Esophagus squamous epithelium (tissue), 5 donors: ENCODE measurements around the gene AUTS2. TPM values are rescaled to one million over a fixed set of nuclear protein-coding genes. Genes with fewer than 3 reads are reported as not detected.

Source experiments
- DNase-seq: peaks from one replicate; lab custom pipeline; 2025; lab: John Stamatoyannopoulos, UW
- H3K27ac ChIP-seq, 4 donors: fragments of 200-600 bp; sonication (generic); one replicate each; pipeline ENCODE4 v1.5.1; 2016 to 2019; ENCODE audit warnings: mild to moderate bottlenecking in 1 of 4
- H3K27me3 ChIP-seq, 4 donors: fragments of 200-600 bp; sonication (generic); 1 replicate in 3 of 4; 2 replicates in 1 of 4; pipeline versions ENCODE4 v1.5.1 to v1.6.0; 2017 to 2021; ENCODE audit warnings: antibody characterized with exemption in 1 of 4
- H3K36me3 ChIP-seq, 3 donors: fragments of 200-600 bp; sonication (generic); one replicate each; pipeline ENCODE4 v1.5.1; 2016 to 2019
- H3K4me1 ChIP-seq, 3 donors: fragments of 200-600 bp; sonication (generic); one replicate each; pipeline ENCODE4 v1.5.1; 2017 to 2019
- H3K4me3 ChIP-seq, 4 donors: fragments of 200-600 bp; sonication (generic); 1 replicate in 3 of 4; 2 replicates in 1 of 4; pipeline ENCODE4 v1.5.1; 2016 to 2019; ENCODE audit warnings: mild to moderate bottlenecking in 2 of 4, moderate library complexity in 1 of 4
- H3K9me3 ChIP-seq, 3 donors: fragments of 200-600 bp; sonication (generic); one replicate each; pipeline ENCODE4 v1.5.1; 2016 to 2019
- POLR2A ChIP-seq, 4 donors: fragments of 450-650 bp; IDR thresholded peaks; one replicate each; pipeline ENCODE4 v1.6.1; 2017; ENCODE audit warnings: antibody characterized with exemption in 4 of 4, mild to moderate bottlenecking in 4 of 4, moderate library complexity in 3 of 4
- WGBS, 2 donors: methylation state at CpG; one replicate each; pipeline ENCODE4 v1.1.5; 2018; 5-methylcytosine and 5-hydroxymethylcytosine counted together
- intact Hi-C: fragments of 100-400 bp; cut with DNase I; formaldehyde crosslinking; loops from one replicate; pipeline ENCODE4 v1.15.0; 2022
- total RNA-seq, 4 donors: library from RNA; depleted of rRNA; stranded (reverse); fragments of >200 nt; gene quantifications; one replicate each; pipeline ENCODE4 v1.1.0, GENCODE V29; 2016
- TF ChIP-seq, protein P1 (sequence below), 6 experiments: fragments of 450-650 bp in 4 of 6; fragments of 200-600 bp in 2 of 6; sonication (generic) in 2 of 6; IDR thresholded peaks; one replicate each; pipeline ENCODE4 v1.5.1; 2016 to 2019; ENCODE audit warnings: antibody characterized with exemption in 6 of 6, mild to moderate bottlenecking in 4 of 6, moderate library complexity in 4 of 6
- donor health status: DM: yes; HTN: yes; CAD: no.

Gene AUTS2
- total RNA-seq, 4 donors from 2014 or later, result 9.5 to 36.2 (median 23.0) TPM

DNA sequence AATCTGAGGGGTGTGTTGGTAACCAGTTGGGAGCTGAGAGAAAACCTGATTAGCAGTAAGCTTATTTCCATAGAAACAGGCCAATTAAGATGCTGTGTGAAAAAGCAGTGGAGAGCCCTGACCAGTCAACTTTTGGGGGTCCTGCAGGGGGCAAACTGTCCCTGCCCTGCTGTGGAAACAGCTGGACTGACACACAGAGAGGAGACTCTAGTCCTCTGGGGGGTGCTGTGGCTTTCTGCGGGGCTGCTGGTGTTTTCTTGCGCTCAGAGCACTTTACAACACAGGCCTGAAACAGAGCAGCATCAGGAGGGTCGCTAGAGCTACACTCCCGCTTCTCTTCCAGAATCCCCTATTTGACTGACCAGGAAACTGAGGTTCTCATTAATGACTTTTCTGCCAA, 986.8 kb downstream of the AUTS2 start:
- Histone ChIP-seq H3K9me3 (no peaks in the 10 kb centered on the region), H3K36me3 (no peaks in the 10 kb centered on the region), H3K27ac (peak overlapping the region in 1 of 4 donors; percentile 16), H3K4me1 (peaks cover 0 to 22% (median 0%) of the 10 kb centered on the region in 3 donors), H3K4me3 (no peak overlapping the region), H3K27me3 (peaks cover 0 to 5% (median 0%) of the 10 kb centered on the region in 4 donors)
- DNase-seq, result no peak
- TF ChIP-seq POLR2A (IDR thresholded peaks at IDR 0.05), result no peak
- TF ChIP-seq, protein P1, sequence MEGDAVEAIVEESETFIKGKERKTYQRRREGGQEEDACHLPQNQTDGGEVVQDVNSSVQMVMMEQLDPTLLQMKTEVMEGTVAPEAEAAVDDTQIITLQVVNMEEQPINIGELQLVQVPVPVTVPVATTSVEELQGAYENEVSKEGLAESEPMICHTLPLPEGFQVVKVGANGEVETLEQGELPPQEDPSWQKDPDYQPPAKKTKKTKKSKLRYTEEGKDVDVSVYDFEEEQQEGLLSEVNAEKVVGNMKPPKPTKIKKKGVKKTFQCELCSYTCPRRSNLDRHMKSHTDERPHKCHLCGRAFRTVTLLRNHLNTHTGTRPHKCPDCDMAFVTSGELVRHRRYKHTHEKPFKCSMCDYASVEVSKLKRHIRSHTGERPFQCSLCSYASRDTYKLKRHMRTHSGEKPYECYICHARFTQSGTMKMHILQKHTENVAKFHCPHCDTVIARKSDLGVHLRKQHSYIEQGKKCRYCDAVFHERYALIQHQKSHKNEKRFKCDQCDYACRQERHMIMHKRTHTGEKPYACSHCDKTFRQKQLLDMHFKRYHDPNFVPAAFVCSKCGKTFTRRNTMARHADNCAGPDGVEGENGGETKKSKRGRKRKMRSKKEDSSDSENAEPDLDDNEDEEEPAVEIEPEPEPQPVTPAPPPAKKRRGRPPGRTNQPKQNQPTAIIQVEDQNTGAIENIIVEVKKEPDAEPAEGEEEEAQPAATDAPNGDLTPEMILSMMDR (IDR thresholded peaks at IDR 0.05), result no peak
- intact Hi-C loops, result no loop called here
- WGBS, 2 donors, result 71 to 92% methylated on average over 4 of the region's 4 CpGs

DNA sequence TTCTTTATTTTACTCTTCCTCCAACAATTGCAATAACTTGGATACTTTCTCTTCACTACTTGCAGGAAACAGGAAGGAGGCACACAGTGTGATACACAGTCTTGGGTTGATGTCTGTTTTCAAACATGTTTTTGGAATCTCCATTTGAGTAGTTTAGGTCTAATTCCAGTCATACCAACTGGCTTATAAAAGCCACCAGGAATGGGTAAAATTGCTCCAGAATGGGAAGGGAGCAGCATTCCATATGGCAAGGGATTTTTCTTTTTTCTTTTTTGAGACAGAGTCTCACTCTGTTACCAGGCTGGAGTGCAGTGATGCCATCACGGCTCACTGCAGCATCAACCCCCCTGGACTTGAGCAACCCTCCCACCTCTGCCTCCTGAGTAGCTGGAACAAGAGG, 988.5 kb downstream of the AUTS2 start:
- intact Hi-C loops, result no loop called here
- no peak for DNase-seq
- H3K4me3 ChIP-seq, result no peak overlapping the region
- no peaks in the 10 kb centered on the region for H3K36me3 ChIP-seq
- no peaks in the 10 kb centered on the region for H3K9me3 ChIP-seq
- H3K27me3 ChIP-seq, result peaks cover 0 to 5% (median 0%) of the 10 kb centered on the region in 4 donors
- no peak overlapping the region for H3K27ac ChIP-seq
- WGBS, 2 donors, result 100% methylated on average over 1 of the region's 1 CpG
- TF ChIP-seq POLR2A (IDR thresholded peaks at IDR 0.05), result no peak
- TF ChIP-seq, protein P1 (IDR thresholded peaks at IDR 0.05), result no peak
- peaks cover 0 to 29% (median 0%) of the 10 kb centered on the region in 3 donors for H3K4me1 ChIP-seq

DNA sequence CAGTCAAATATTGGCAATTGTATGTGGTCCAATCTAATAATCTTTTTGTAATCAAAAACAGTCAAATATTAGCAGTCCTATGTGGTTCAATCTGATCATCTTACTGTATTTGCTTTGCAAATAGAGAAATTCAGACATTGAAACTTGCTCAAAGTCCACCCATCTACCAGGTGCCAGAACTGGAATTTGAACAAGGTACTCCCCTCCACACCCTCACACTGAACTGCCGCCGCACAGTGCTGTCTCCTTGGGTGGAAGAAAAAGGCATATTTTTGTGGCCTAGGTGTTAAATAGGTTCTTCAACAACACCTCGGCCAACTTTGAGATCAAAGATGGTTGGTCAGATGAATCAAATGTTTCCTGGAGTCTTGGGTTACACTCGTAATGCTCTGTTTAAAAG, 989.5 kb downstream of the AUTS2 start:
- Histone ChIP-seq H3K4me3 (no peak overlapping the region), H3K36me3 (no peaks in the 10 kb centered on the region), H3K9me3 (no peaks in the 10 kb centered on the region), H3K4me1 (peaks cover 0 to 36% (median 0%) of the 10 kb centered on the region in 3 donors), H3K27me3 (peaks cover 0 to 5% (median 0%) of the 10 kb centered on the region in 4 donors), H3K27ac (no peak overlapping the region)
- 72 to 100% methylated on average over 4 of the region's 4 CpGs for WGBS, 2 donors
- intact Hi-C loops, result no loop called here
- TF ChIP-seq, protein P1 (IDR thresholded peaks at IDR 0.05), result no peak
- TF ChIP-seq POLR2A (IDR thresholded peaks at IDR 0.05), result no peak
- DNase-seq, result no peak

DNA sequence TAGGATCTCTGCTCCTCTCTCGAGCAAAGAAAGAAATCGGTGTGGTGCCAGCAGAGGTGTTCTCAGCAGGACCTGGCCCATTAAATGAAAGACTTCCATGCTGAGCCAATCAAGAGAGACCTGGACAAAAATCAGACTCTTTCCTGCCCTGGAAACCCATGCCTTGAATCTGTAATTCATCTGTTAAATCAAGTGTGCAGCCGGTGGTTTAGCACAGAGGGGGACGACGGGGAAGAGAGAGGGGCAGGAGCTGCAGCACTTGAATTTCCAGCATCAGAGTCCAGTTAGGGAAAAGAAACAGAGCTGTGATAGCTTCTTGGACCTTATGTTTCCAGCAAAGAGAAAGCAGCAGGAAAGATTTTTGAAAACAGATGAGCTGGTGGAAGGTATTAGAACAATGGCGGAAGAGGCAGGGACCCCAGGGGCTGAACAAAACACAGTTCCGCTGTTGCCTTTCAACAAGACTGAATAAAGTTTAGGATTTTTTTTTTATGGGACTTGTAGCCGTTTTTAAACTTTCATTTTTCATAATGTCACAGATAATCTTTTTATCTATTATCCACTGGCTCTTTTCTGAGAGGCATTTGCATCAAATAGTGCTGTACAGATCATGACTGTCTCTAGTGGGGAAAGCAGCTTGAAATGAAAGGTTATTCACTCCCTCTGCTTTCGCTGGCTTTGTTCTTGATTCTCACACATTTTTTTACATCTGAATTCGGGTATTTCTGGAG, 990.1 kb downstream of the AUTS2 start:
- Histone ChIP-seq H3K27ac (no peak overlapping the region), H3K4me1 (peaks cover 0 to 35% (median 0%) of the 10 kb centered on the region in 3 donors), H3K9me3 (no peaks in the 10 kb centered on the region), H3K4me3 (no peak overlapping the region), H3K27me3 (peaks cover 0 to 5% (median 0%) of the 10 kb centered on the region in 4 donors), H3K36me3 (no peaks in the 10 kb centered on the region)
- DNase-seq, result no peak
- 83 to 85% methylated on average over 10 of the region's 10 CpGs for WGBS, 2 donors
- TF ChIP-seq, protein P1 (IDR thresholded peaks at IDR 0.05), result no peak
- TF ChIP-seq POLR2A (IDR thresholded peaks at IDR 0.05), result no peak
- intact Hi-C loops, result no loop called here

DNA sequence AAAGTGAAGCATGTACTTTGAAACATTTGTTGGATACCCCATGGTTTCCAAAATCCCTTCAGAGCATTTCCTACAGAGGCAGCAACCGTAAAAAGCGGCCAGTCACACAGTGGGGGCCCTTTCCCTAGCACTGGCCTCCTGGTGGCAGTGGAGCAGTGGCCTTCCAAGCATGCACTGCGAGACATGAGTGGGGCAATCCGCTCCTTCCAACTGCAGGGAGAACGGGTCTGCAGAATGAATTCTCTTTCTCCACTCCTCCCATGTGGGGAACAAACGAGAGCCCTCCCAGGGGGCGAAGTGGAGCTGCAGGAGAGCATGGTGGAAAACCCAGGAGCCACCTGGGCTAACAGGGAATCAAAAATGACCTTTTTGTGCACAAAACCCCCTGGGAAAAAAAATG, 990.7 kb downstream of the AUTS2 start:
- Histone ChIP-seq H3K27me3 (peaks cover 0 to 5% (median 0%) of the 10 kb centered on the region in 4 donors), H3K36me3 (no peaks in the 10 kb centered on the region), H3K9me3 (no peaks in the 10 kb centered on the region), H3K4me1 (peaks cover 0 to 28% (median 0%) of the 10 kb centered on the region in 3 donors), H3K27ac (no peak overlapping the region), H3K4me3 (no peak overlapping the region)
- DNase-seq, result no peak
- intact Hi-C loops, result no loop called here
- WGBS, 2 donors, result 85 to 93% methylated on average over 4 to 7 of the region's 7 CpGs
- TF ChIP-seq, protein P1 (IDR thresholded peaks at IDR 0.05), result no peak
- TF ChIP-seq POLR2A (IDR thresholded peaks at IDR 0.05), result no peak
